Measurements from ENCODE around the gene ARFGAP1. TPM values are rescaled to one million over a fixed set of nuclear protein-coding genes. Genes with fewer than 3 reads are reported as not detected.

The ARFGAP1 gene
- total and polyA plus RNA-seq, 2 of the 4 experiments (the other 2 are of a cell fraction): 59.1 to 194 TPM

DNA sequence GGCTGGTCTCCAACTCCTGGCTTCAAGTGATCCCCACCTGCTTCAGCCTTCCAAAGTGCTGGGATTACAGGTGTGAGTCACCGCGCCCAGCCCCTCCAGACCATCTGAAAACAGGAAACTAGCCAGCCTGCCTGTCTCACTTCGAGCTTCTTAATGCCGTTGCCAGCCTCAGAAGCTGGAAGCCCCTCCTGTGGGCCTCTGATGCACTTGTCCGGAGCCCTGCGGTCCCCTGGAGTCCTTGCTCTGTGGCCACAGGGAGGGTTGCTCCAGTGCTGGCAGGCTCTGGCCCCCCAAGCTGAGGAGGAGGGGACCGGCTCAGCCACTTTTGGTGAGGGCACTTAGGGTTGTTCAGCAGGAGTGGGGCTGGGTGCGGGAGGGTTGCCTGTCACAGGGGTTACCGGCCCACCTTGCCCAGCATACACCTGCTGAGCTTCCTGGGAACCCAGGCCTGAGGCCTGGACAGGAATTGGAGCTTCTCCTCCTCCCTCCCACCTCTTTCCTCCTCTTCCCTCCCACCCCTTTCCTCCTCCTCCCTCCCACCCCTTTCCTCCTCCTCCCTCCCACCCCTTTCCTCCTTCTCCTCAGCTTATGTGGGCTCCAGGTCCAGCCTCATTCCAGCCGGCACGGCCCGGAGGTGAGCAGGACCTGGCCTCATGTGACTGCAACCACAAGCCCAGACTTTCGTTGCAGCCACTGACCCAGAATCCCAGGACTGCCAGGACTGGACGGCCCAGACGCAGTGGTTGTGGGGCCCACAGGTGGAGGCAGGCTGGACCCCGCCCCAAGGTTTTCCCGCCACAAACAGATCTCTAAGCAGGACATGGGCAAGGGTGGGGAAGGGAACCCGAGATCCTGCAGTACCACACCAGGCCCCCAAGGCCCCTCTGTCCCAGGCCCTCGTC is 46.3 kb upstream of the ARFGAP1 start (continued):
- no peak for TF ChIP-seq RFX5 (IDR thresholded peaks at IDR 0.05; ENCODE audit: low read depth, low read length)

- H3K18ac ChIP-seq (ENCODE audit: low read depth, low read length): no peak overlapping the region
- intact Hi-C loops (cut with micrococcal nuclease) (no loop called here), in situ Hi-C loops (cut with MboI; ENCODE audit: low sequenced_read_pairs) (no loop called here), dilution Hi-C loops (cut with HindIII; ENCODE audit: low sequenced_read_pairs, unreplicated experiment) (no loop called here)
- no peak overlapping the region for H2BK20ac ChIP-seq (ENCODE audit: low read depth, low read length)
- H3K4me3 ChIP-seq (ENCODE audit: insufficient read depth, low read depth, low read length): no peak overlapping the region
- H2AFZ ChIP-seq (replicated peaks; ENCODE audit: low read length, poor library complexity): no peak overlapping the region
- no peak for TF ChIP-seq CHD1 (IDR thresholded peaks at IDR 0.05; ENCODE audit: low read depth, low read length)
- no peak for TF ChIP-seq ELK1 (IDR thresholded peaks at IDR 0.05; ENCODE audit: borderline replicate concordance, low read depth, low read length)
- TF ChIP-seq, protein P1, sequence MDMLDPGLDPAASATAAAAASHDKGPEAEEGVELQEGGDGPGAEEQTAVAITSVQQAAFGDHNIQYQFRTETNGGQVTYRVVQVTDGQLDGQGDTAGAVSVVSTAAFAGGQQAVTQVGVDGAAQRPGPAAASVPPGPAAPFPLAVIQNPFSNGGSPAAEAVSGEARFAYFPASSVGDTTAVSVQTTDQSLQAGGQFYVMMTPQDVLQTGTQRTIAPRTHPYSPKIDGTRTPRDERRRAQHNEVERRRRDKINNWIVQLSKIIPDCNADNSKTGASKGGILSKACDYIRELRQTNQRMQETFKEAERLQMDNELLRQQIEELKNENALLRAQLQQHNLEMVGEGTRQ (IDR thresholded peaks at IDR 0.05; ENCODE audit: low read depth, low read length): no peak
- TF ChIP-seq BHLHE40 (IDR thresholded peaks at IDR 0.05; ENCODE audit: low read depth, low read length): no peak
- no peak for TF ChIP-seq SMC3 (IDR thresholded peaks at IDR 0.05; ENCODE audit: low read depth, low read length)
- TF ChIP-seq MAZ (IDR thresholded peaks at IDR 0.05; ENCODE audit: borderline replicate concordance, low read depth, low read length): no peak
- no peak for TF ChIP-seq RFX5 (IDR thresholded peaks at IDR 0.05; ENCODE audit: low read depth, low read length)
- no peak for TF ChIP-seq FOS (IDR thresholded peaks at IDR 0.05; ENCODE audit: low read depth, low read length)
- TF ChIP-seq CEBPB (IDR thresholded peaks at IDR 0.05; ENCODE audit: low read depth, low read length): no peak
- ATAC-seq (ENCODE audit: low read depth) (no peak), DNase-seq (no peak)
- no peak overlapping the region for H3K4me2 ChIP-seq (ENCODE audit: low read depth, low read length)
- H3K23ac ChIP-seq (ENCODE audit: low read depth, low read length): no peak overlapping the region
- H3K4me1 ChIP-seq (ENCODE audit: control insufficient read depth, insufficient read depth, low read length): peaks cover 22% of the 10 kb centered on the region
- WGBS, 2 experiments (ENCODE audit: extremely low coverage in 2 of 2, insufficient read length in 1 of 2): 92% methylated on average over 2 of the region's 5 CpGs; no CpG with 5 or more reads in 1 of the 2 experiments
- no peaks in the 10 kb centered on the region for H3K9me3 ChIP-seq (ENCODE audit: control insufficient read depth, insufficient read depth, low read length)
- H3K79me1 ChIP-seq (ENCODE audit: low read depth in 1 of 2, low read length in 2 of 2): no peaks in the 10 kb centered on the region
- H4K8ac ChIP-seq (ENCODE audit: low read depth in 2 of 2, low read length in 2 of 2): no peak overlapping the region
- POLR2A ChIA-PET (ENCODE audit: unreplicated experiment): no interaction called here
- no peak overlapping the region for H2BK15ac ChIP-seq (ENCODE audit: low read depth, low read length)
- no peak overlapping the region for H3K9ac ChIP-seq (ENCODE audit: low read depth, low read length)
- H4K91ac ChIP-seq (ENCODE audit: insufficient read depth, low read depth, low read length): no peak overlapping the region
- H2BK120ac ChIP-seq (ENCODE audit: low read depth, low read length): no peak overlapping the region
- no peak overlapping the region for H3K27ac ChIP-seq (ENCODE audit: insufficient read depth, low read length)
- no peak overlapping the region for H2AK9ac ChIP-seq (replicated peaks; ENCODE audit: low read depth, low read length, poor library complexity)
- H4K20me1 ChIP-seq (ENCODE audit: insufficient read depth, low read length): peaks cover 18% of the 10 kb centered on the region; the same call in 1 of the 2 replicates
- no peaks in the 10 kb centered on the region for H3K36me3 ChIP-seq (ENCODE audit: control insufficient read depth, insufficient read depth, low read length)
- peaks cover 4% of the 10 kb centered on the region; the same call in 1 of the 2 replicates for H3K27me3 ChIP-seq (ENCODE audit: control insufficient read depth, insufficient read depth, low read length)
- no TSS peak for BruUV-seq (replicated peaks)
- H3K9me1 ChIP-seq (ENCODE audit: insufficient read depth, low read length): peaks cover 10% of the 10 kb centered on the region; the same call in 1 of the 2 replicates
- no peak overlapping the region for H3K4ac ChIP-seq (ENCODE audit: low read depth, low read length)
- no peak overlapping the region for H4K5ac ChIP-seq (ENCODE audit: low read depth, low read length)
- no peak overlapping the region for H3K14ac ChIP-seq (replicated peaks; ENCODE audit: low read depth, low read length)
- CTCF ChIA-PET: no interaction called here
- H2BK5ac ChIP-seq (ENCODE audit: low read depth, low read length, poor library complexity, severe bottlenecking): no peak overlapping the region
- H2AK5ac ChIP-seq (ENCODE audit: low read depth, low read length): no peak overlapping the region
- no peak overlapping the region for H3K56ac ChIP-seq (ENCODE audit: extremely low read depth, insufficient read depth, low read length)
Measured at GRCh38 chr20:63227260-63227659, 45.4 kb upstream of the ARFGAP1 start.
